ES-I3 (cell line): ENCODE measurements around the gene HPSE2.
"Not testable (repeated sequence)": the region's sequence is repeated elsewhere in the genome, so short reads cannot be mapped to it uniquely, and the experiment has no call there.

Experiments
- H3K36me3 ChIP-seq: 2 replicates; pipeline ENCODE4 v1.6.1; 2013; ENCODE audit warnings: mild to moderate bottlenecking, low read length, control low read depth, moderate library complexity; ENCODE audit not compliant: insufficient read depth
- H3K4me1 ChIP-seq: 2 replicates; pipeline ENCODE4 v1.6.1; 2013; ENCODE audit warnings: mild to moderate bottlenecking, control low read depth, low read length; ENCODE audit not compliant: insufficient read depth
- H3K9ac ChIP-seq: 2 replicates; pipeline ENCODE4 v1.6.1; 2013; ENCODE audit warnings: low read depth, mild to moderate bottlenecking, low read length, moderate library complexity
- H3K9me3 ChIP-seq: 2 replicates; pipeline ENCODE4 v1.6.1; 2013; ENCODE audit warnings: mild to moderate bottlenecking, low read length, moderate library complexity; ENCODE audit not compliant: control insufficient read depth, insufficient read depth

The HPSE2 gene

GRCh38 chr10:99235658-99236626 lies at the start of gene HPSE2:
Gene HPSE2 (minus strand): TSS chr10:99235852.
- H3K9me3 ChIP-seq, result no peaks in the 10 kb centered on the region
- H3K4me1 ChIP-seq, result peaks cover 3% of the 10 kb centered on the region; the same call in 1 of the 2 replicates
- no peaks in the 10 kb centered on the region for H3K36me3 ChIP-seq
- H3K9ac ChIP-seq, result peak within 1 kb of the TSS; percentile 61; the same call in 1 of the 2 replicates

- Histone ChIP-seq H3K9ac (no peak overlapping the region), H3K4me1 (no peaks in the 10 kb centered on the region), H3K36me3 (no peaks in the 10 kb centered on the region), H3K9me3 (peaks cover 5% of the 10 kb centered on the region; the same call in 1 of the 2 replicates)
These were observed 44.8 kb upstream of the HPSE2 start for GRCh38 chr10:99280472-99280871.

DNA sequence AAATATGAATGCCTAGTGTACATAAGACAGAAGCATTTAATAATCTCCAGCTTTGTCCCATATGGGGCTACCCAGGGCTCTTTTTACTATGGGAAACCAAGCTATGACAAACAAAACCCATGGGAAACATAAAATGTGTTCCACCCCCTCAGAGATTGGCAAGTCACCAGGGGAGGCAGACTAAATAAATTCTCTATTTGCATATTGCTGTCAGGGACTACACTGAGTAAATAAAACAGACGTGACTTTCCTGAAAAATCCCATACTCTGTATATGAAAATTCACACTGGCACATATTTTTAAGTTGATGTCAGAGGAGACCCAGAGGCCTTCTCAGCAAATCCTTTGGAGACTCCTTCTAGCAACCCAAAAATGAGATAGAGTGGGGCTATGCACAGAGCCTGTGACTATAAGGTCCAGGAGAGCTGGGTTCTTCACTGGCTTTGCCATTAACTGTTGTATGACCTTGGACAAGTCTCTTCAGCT lies 44.0 kb upstream of the HPSE2 start:
- peaks cover 5% of the 10 kb centered on the region; the same call in 1 of the 2 replicates for H3K9me3 ChIP-seq
- no peak overlapping the region for H3K9ac ChIP-seq
- no peaks in the 10 kb centered on the region for H3K4me1 ChIP-seq
- H3K36me3 ChIP-seq, result no peaks in the 10 kb centered on the region

DNA sequence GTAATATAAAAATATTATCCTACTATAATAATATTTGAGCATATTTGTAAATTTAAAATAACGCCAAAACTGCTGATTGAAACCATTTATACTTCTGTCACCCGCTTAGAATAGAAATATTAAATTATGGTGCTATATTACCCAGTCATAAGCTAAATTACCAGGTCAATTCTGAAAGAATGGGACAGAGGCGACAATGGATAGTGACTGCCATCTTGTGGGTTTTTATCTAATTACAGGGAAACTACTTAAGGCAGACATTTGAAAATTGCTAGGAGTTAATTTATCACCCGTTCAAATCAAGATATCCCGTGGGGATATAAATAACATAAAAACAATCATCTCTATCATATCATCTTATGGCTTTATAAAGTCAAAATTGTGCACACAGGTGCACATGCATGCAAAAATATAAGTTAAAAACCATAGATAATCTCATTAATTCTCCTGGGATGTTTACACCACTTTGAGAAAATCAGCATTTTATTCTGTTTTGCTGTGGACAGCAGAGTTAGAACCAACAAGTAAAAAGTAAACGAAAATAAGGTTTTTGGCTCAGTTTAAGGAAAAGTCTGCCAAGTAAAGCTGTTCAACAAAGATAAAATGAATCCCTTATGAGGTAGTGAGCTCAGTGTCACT lies 41.3 kb upstream of the HPSE2 start:
- H3K36me3 ChIP-seq, result no peaks in the 10 kb centered on the region
- H3K9me3 ChIP-seq, result no peaks in the 10 kb centered on the region
- no peak overlapping the region for H3K9ac ChIP-seq
- no peaks in the 10 kb centered on the region for H3K4me1 ChIP-seq

DNA sequence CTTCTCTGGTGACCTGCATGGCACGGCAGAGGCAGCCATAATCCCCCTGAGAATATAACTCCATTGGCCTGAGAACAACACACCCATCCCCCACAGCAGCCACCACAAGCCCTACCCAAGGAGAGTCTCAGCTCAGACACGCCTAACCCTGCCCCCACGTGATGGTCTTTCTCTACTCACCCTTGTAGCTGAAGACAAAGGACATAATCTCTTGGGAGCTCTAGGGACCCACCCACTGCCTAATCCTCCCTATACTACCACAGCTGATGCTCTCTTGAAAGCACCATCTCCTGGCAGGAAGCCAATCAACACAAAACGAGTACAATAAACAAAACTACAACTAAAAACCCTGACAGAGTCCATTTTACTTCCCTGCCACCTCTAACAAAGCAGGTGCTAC lies 30.7 kb upstream of the HPSE2 start:
- no peaks in the 10 kb centered on the region for H3K4me1 ChIP-seq
- H3K9me3 ChIP-seq, result peaks cover 3% of the 10 kb centered on the region; the same call in 1 of the 2 replicates
- no peaks in the 10 kb centered on the region for H3K36me3 ChIP-seq
- no peak overlapping the region for H3K9ac ChIP-seq

- Histone ChIP-seq H3K36me3 (no peaks in the 10 kb centered on the region), H3K9ac (no peak overlapping the region), H3K4me1 (no peaks in the 10 kb centered on the region), H3K9me3 (peaks cover 11% of the 10 kb centered on the region; the same call in 1 of the 2 replicates)
These were observed 13.2 kb upstream of the HPSE2 start for GRCh38 chr10:99248824-99249223.

- H3K9me3 ChIP-seq, result peaks cover 11% of the 10 kb centered on the region; the same call in 1 of the 2 replicates
- H3K4me1 ChIP-seq, H3K36me3 ChIP-seq, H3K9ac ChIP-seq: not testable (repeated sequence)
These were observed 12.2 kb upstream of the HPSE2 start for GRCh38 chr10:99247893-99248292.

GRCh38 chr10:99236627-99237309 lies 1.1 kb upstream of the HPSE2 start:
- peak overlapping the region; percentile 61; the same call in 1 of the 2 replicates for H3K9ac ChIP-seq
- H3K36me3 ChIP-seq, result no peaks in the 10 kb centered on the region
- no peaks in the 10 kb centered on the region for H3K9me3 ChIP-seq
- peaks cover 3% of the 10 kb centered on the region; the same call in 1 of the 2 replicates for H3K4me1 ChIP-seq

DNA sequence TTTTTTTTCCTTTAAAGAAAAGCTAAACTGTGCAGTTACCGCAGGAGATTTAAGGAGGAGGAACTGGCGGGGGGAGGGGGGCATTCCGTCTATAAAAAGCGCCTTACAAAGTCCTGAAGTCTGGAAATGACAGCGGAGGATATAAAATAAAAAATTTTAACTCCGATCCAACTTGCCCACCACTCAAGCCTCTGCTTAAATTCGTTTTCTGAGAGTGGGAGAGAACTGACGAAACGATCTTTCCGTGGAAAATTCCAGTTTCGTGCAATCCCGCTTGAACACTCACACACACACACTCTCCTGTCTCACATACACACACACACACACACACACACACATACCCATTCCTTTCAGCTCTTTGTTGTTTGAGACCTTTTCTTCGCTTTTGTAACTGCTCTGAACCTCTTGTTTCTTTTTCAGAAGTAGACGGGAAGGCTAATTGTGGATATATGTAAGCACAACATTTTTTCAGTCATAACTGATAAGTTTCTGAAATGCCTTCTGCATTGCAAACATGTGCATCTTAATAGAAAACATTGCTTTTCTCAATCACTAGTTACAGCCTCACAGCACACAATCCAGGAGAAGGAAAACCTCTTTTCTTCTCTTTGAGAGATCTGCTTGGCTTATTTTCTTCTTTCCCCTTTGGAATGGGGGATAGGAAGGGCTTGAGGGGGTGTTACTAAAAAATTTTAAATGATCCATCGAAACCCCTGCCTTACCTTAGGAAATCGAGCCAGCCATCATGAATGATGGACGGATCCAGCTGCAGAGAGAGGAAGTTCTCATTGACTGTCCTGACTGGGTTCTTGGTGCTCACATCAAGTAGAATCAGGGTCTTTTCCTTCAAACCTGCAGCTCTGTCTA lies 628 bp downstream of the HPSE2 start:
- Histone ChIP-seq H3K4me1 (peaks cover 3% of the 10 kb centered on the region; the same call in 1 of the 2 replicates), H3K9me3 (no peaks in the 10 kb centered on the region), H3K9ac (peak overlapping the region; percentile 61; the same call in 1 of the 2 replicates), H3K36me3 (no peaks in the 10 kb centered on the region)

GRCh38 chr10:99234041-99234790 lies 1.4 kb downstream of the HPSE2 start:
- peak overlapping the region; percentile 61; the same call in 1 of the 2 replicates for H3K9ac ChIP-seq
- H3K9me3 ChIP-seq, result no peaks in the 10 kb centered on the region
- H3K4me1 ChIP-seq, result peaks cover 3% of the 10 kb centered on the region; the same call in 1 of the 2 replicates
- no peaks in the 10 kb centered on the region for H3K36me3 ChIP-seq

- no peaks in the 10 kb centered on the region for H3K36me3 ChIP-seq
- H3K4me1 ChIP-seq, result peaks cover 3% of the 10 kb centered on the region; the same call in 1 of the 2 replicates
- H3K9ac ChIP-seq, result peak overlapping the region; percentile 61; the same call in 1 of the 2 replicates
- H3K9me3 ChIP-seq, result no peaks in the 10 kb centered on the region
These were observed 2.0 kb downstream of the HPSE2 start for GRCh38 chr10:99233689-99234037.

- Histone ChIP-seq H3K9me3 (no peaks in the 10 kb centered on the region), H3K4me1 (peaks cover 3% of the 10 kb centered on the region; the same call in 1 of the 2 replicates), H3K9ac (peak overlapping the region; percentile 61), H3K36me3 (no peaks in the 10 kb centered on the region)
These were observed 2.5 kb downstream of the HPSE2 start for GRCh38 chr10:99233000-99233688.
